ENCODE data around the gene RBP2.

GRCh38 chr3:139468399-139468798 is 7.9 kb downstream of the RBP2 start:
- TF ChIP-seq CTCF (IDR thresholded peaks at IDR 0.05; ENCODE audit: low read depth, low read length): no peak
- TF ChIP-seq EZH2phosphoT487 (IDR thresholded peaks at IDR 0.05; ENCODE audit: low read depth): no peak

Measured in OCI-LY3 (cell line).